ENCODE results near the gene PRKAG2. TPM values are rescaled to one million over a fixed set of nuclear protein-coding genes. Genes with fewer than 3 reads are reported as not detected.

PRKAG2 gene
- total and polyA plus RNA-seq, 2 of the 13 experiments (the other 11 are each of a cell fraction or from before 2014, with no cell fraction given) = 0.90 to 1.3 TPM

- intact Hi-C loops (cut with micrococcal nuclease; ENCODE audit: unreplicated experiment) (no loop called here), in situ Hi-C loops (cut with HindIII; ENCODE audit: extremely low pct_ligation_motif_present, low pct_unique_long_range_greater_than_20kb) (no loop called here)
- H3K4me3 ChIP-seq (replicated peaks in 1 of 3; ENCODE audit: insufficient read depth in 1 of 3, low read depth in 2 of 3, low read length in 3 of 3) = no peak overlapping the region
- peaks cover 2% of the 10 kb centered on the region; the same call in 1 of the 2 replicates for H3K4me1 ChIP-seq (ENCODE audit: insufficient read depth, low read length)
- H3K9ac ChIP-seq (ENCODE audit: insufficient read depth, low read depth, low read length) = no peak overlapping the region
- no TSS peak for BruUV-seq (replicated peaks)
- no peaks in the 10 kb centered on the region for H3K36me3 ChIP-seq (replicated peaks in 1 of 2; ENCODE audit: control insufficient read depth in 1 of 2, insufficient read depth in 2 of 2, low read length in 2 of 2)
- no peak overlapping the region for H3K4me2 ChIP-seq (ENCODE audit: low read depth, low read length)
- no peak overlapping the region for H3K27ac ChIP-seq (ENCODE audit: extremely low read length, insufficient read depth, low read length)
- no peak for FAIRE-seq
- H2AFZ ChIP-seq (ENCODE audit: low read length) = no peak overlapping the region
- 28% methylated on average over 4 of the region's 7 CpGs for WGBS (ENCODE audit: low lambda C conversion rate)
- no peaks in the 10 kb centered on the region for H3K79me2 ChIP-seq (ENCODE audit: insufficient read depth, low read length)
- ChIA-PET CTCF (ENCODE audit: low intra/inter-chr PET ratio, low total read pairs) (no interaction called here), POLR2A (no interaction called here)
- H3K9me3 ChIP-seq (ENCODE audit: low read length) = no peaks in the 10 kb centered on the region
- no peak for DNase-seq (ENCODE audit: low spot score)
- ATAC-seq = no peak
- peaks cover 1 to 53% of the 10 kb centered on the region in 2 experiments; a peak in 3 of 5 replicates for H3K27me3 ChIP-seq (ENCODE audit: control insufficient read depth in 1 of 2, insufficient read depth in 2 of 2, low read length in 2 of 2)
- H4K20me1 ChIP-seq (ENCODE audit: insufficient read depth, low read length) = no peaks in the 10 kb centered on the region
- no peak for TF ChIP-seq RCOR2 (CRISPR knock-in tag; IDR thresholded peaks at IDR 0.05)
- TF ChIP-seq ZBTB37 (CRISPR knock-in tag; IDR thresholded peaks at IDR 0.05) = no peak
- TF ChIP-seq ZNF121 (CRISPR knock-in tag; IDR thresholded peaks at IDR 0.05) = no peak
- no peak for TF ChIP-seq PLRG1 (conservative IDR thresholded peaks at IDR 0.05)
- TF ChIP-seq ZNF503 (CRISPR knock-in tag; IDR thresholded peaks at IDR 0.05) = no peak
- no peak for TF ChIP-seq FOXK2 (IDR thresholded peaks at IDR 0.05)
- TF ChIP-seq RAD21 (CRISPR knock-in tag; IDR thresholded peaks at IDR 0.05) = no peak
- no peak for TF ChIP-seq AHDC1 (CRISPR knock-in tag; IDR thresholded peaks at IDR 0.05; ENCODE audit: borderline replicate concordance)
- TF ChIP-seq ZNF646 (CRISPR knock-in tag; IDR thresholded peaks at IDR 0.05) = no peak
- no peak for TF ChIP-seq NR2F1 (CRISPR knock-in tag; IDR thresholded peaks at IDR 0.05)
These were observed 14.3 kb upstream of the PRKAG2 start for GRCh38 chr7:151891182-151891581.
